Activated gamma-delta T cell (primary cell): Measurements from ENCODE around the gene RDH16.
"Not testable (repeated sequence)": the region's sequence is repeated elsewhere in the genome, so short reads cannot be mapped to it uniquely, and the experiment has no call there.

Source experiments
- DNase-seq: peaks from one replicate; lab custom pipeline; 2025; lab: John Stamatoyannopoulos, UW

Gene RDH16

GRCh38 chr12:56953314-56953713 is 4.1 kb downstream of the RDH16 start:
- DNase-seq = no peak

GRCh38 chr12:56951582-56952339 is 5.6 kb downstream of the RDH16 start:
- no peak for DNase-seq

GRCh38 chr12:56948881-56949280 is 8.5 kb downstream of the RDH16 start:
- DNase-seq = no peak

- DNase-seq = no peak
These were observed 9.0 kb downstream of the RDH16 start for GRCh38 chr12:56948457-56948777.

- no peak for DNase-seq
These were observed 9.6 kb downstream of the RDH16 start for GRCh38 chr12:56947633-56948456.

GRCh38 chr12:56943878-56944277 is 13.5 kb downstream of the RDH16 start:
- no peak for DNase-seq

- not testable (repeated sequence) for DNase-seq
These were observed 14.0 kb downstream of the RDH16 start for GRCh38 chr12:56943374-56943773.

GRCh38 chr12:56941299-56942017 is 15.9 kb downstream of the RDH16 start:
- no peak for DNase-seq

GRCh38 chr12:56940942-56941298 is 16.5 kb downstream of the RDH16 start:
- not testable (repeated sequence) for DNase-seq

GRCh38 chr12:56935752-56936151 is 21.7 kb downstream of the RDH16 start:
- DNase-seq = no peak

GRCh38 chr12:56935157-56935556 is 22.3 kb downstream of the RDH16 start:
- no peak for DNase-seq

- DNase-seq = no peak
These were observed 23.4 kb downstream of the RDH16 start, which contains the start of gene SDR9C7 for GRCh38 chr12:56933826-56934625. Gene SDR9C7, minus strand, starts transcription at chr12:56934408. Its CDS starts 147 bp downstream, at chr12:56934261.

- no peak for DNase-seq
These were observed 24.5 kb downstream of the RDH16 start for GRCh38 chr12:56932867-56933266.

GRCh38 chr12:56932146-56932545 is 25.3 kb downstream of the RDH16 start:
- no peak for DNase-seq

- no peak for DNase-seq
These were observed 25.9 kb downstream of the RDH16 start for GRCh38 chr12:56931474-56931978.

GRCh38 chr12:56930241-56930640 is 27.2 kb downstream of the RDH16 start:
- no peak for DNase-seq

GRCh38 chr12:56929780-56930179 is 27.6 kb downstream of the RDH16 start:
- DNase-seq = no peak

GRCh38 chr12:56928262-56928661 is 29.1 kb downstream of the RDH16 start:
- no peak for DNase-seq

GRCh38 chr12:56927281-56927680 is 30.1 kb downstream of the RDH16 start:
- DNase-seq = no peak

- DNase-seq = no peak
These were observed 35.4 kb downstream of the RDH16 start for GRCh38 chr12:56922031-56922430.

- DNase-seq = no peak
These were observed 36.1 kb downstream of the RDH16 start for GRCh38 chr12:56921346-56921745.

GRCh38 chr12:56918139-56918538 is 39.3 kb downstream of the RDH16 start:
- DNase-seq = not testable (repeated sequence)
